ENCODE results near the gene USP48.

GRCh38 chr1:21647431-21648351 lies 135.3 kb downstream of the USP48 start:
- TF ChIP-seq CTCF (IDR thresholded peaks at IDR 0.05) (no peak), POLR2AphosphoS5 (IDR thresholded peaks at IDR 0.05) (no peak)

Data from breast epithelium (tissue), 3 donors.